HG02642 (cell line): Measurements from ENCODE around the gene PDE3B.
"Not testable (repeated sequence)": the region's sequence is repeated elsewhere in the genome, so short reads cannot be mapped to it uniquely, and the experiment has no call there.

Experiments
- ATAC-seq: cut with Tn5 transposase; IDR thresholded peaks from one replicate; pipeline ENCODE4 v1.9.1; 2021; ENCODE audit warnings: mild to moderate bottlenecking; ENCODE audit not compliant: unreplicated experiment, poor library complexity

The PDE3B gene

DNA sequence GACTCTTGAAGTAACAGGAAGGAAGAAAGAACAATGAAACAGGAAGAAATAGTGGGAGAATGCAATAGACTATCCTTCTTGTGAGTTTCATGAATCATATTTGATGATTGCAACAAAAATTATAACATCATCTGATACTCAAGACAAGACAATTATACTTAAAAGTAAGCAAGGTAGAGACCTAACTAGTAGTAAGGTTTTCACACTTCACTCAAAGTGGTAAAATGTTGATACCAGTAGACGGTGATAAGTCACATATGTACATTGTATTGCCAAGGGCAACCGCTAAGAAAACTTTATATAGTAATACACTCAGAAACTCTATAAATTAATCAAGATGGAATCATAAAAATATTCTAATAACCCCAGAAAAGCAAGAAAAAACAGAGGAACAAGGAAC, 140.6 kb downstream of the PDE3B start:
- no peak for ATAC-seq

DNA sequence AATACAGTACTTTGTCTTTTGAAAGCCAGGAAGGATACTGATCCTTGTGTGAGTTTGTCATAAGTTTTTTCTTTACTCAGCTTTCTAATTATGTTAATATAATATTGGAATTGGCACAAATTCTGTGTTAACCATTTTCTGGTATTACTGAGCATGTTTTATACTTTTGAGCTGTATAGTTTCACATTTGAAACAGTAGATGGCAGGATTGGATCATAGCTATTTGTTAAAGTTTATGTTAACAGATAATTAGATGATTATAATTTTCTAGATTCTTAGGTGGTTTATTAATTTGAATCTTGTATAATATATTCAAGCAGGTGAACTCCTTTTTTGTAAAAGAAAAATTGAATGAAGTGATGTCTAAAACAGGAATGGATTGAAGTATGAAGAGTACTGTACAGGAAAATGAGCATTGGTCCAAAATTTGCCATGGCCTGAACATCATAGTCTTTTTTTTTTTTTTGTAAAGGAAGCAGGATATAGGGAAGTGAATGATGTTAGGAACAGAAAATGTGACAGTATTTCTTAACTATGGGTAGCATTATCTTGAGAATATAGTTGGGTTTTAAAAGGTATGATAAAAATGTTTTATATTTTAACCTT, 146.4 kb downstream of the PDE3B start:
- no peak for ATAC-seq

DNA sequence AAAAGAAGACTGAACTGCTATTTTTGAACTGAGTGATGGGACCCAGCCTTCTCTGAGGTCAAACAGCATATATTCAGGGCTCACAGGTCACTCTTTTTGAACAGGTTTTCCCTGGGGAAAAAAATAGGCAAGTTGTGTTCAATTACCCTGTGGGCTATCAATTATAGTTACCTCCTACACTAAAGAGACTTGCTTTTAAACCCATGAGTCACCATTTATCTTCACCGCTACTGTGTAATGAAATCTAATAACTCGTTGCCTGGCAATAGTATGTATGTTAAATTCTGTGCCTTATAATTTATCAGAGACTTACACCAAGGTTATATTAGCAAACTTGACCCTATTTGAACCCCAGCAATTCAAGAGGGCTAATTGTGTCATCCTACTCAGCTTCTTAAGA, 149.9 kb downstream of the PDE3B start:
- no peak for ATAC-seq

DNA sequence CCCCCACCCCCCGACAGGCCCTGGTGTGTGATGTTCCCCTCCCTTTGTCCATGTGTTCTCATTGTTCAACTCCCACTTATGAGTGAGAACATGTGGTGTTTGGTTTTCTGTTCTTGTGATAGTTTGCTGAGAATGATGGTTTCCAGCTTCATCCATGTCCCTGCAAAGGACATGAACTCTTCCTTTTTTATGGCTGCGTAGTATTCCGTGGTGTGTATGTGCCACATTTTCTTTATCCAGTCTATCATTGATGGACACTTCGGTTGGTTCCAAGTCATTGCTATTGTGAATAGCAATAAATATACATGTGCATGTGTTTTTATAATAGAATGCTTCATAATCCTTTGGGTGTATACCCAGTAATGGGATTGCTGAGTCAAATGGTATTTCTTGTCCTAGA, 152.4 kb downstream of the PDE3B start:
- not testable (repeated sequence) for ATAC-seq

DNA sequence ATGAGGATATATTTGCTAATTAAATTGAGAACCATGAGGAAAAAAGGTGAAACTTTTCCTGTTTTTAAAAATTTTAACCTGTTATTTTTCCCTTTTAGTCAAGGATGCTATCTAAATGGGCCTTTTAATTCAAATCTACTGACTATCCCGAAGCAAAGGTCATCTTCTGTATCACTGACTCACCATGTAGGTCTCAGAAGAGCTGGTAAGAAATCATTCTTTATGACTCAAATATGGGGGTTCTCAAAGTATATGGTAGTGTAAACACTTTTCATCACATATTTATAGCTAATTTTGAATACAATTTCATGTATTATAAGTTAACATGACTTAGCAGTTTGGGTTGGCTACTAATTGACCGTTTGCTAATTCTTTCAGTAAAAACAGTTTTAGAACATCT, 160.2 kb downstream of the PDE3B start:
- ATAC-seq, result no peak

DNA sequence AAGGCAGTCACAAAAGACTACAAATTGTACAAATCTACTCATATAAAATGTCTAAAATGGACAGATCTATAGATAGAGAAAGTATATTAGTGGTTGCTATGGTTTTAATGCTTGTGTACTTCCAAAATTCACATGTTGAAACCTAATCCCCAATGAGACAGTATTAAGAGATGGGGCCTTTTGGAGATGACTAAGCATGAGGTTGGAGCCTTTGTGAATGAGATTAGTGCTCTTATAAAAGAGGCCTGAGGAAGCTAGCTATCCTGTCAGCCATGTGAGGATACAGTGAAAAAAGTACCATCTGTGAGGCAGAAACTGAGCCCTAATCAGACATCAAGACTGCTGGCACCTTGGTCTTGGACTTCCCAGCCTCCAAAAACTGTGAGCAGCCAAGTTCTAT, 165.9 kb downstream of the PDE3B start:
- ATAC-seq, result no peak

DNA sequence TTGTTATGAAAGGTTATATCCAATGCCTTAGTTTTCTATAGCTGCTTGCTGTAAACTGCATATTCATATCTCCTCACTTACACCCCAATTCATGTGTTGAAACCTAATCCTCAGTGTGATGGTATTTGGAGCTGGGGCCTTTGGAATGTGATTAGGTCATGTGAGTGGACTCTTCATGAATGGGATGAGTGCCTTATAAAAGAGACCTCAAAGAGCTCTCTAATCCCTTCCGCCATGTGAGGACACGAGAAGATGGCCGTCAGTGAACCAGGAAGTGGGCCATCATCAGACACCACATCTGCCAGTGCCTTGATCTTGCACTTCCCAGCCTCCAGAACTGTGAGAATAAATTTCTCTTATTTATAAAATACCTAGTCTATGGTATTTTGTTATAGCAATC, 169.2 kb downstream of the PDE3B start:
- ATAC-seq, result no peak

DNA sequence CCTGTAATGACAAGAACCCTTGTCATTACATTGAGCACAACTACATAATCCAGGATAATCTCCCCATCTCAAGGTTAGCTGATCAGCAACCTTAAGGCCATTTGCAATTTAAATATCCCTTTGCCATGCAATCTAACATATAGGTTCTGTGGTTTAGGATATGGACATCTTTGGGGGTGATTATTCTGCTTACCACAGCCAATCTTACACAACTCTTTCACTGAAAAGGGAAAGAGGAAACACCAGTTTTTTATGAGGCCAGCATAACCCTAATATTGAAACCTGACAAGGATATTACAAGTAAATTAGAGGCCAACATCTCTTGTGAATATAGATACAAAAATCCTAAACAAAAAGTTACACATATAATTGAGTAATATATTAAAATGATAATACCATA, 169.9 kb downstream of the PDE3B start:
- no peak for ATAC-seq

DNA sequence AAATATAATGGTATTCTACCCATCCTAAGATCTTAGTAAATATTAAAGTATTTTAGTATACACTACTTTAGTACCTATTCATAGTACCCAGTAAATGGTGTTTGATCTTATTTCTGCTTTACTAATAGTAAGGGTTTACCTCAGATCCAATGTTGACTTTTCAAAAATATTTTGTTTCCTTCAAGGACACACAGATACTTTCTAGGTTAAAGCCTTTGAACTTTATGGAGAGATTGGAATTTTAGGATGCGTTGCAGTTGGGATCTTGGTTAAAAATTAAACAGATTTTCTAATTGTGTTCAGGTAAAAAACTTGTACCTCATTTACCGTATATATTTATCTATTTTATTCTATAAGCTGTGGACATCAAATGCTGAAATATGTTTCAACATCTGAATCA, 175.2 kb downstream of the PDE3B start:
- ATAC-seq, result no peak

DNA sequence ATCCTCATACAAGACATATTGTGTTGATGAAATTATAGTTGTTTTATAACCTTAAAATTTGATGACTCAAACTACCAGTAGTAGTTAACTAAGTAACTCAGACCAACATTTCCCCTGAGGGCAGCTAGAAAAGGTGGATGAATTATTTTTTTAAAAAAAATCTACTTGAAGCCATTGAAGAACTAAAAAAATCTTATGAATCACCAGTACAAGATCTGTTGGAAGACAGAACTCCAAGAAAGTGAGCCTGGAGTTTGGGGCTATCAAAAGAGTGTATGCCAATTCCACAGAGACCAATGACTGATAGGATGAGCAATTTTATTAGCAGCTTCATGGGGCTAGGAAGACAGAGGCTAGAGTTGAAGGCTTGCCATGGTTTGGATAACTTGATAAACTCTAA, 176.0 kb downstream of the PDE3B start:
- no peak for ATAC-seq

DNA sequence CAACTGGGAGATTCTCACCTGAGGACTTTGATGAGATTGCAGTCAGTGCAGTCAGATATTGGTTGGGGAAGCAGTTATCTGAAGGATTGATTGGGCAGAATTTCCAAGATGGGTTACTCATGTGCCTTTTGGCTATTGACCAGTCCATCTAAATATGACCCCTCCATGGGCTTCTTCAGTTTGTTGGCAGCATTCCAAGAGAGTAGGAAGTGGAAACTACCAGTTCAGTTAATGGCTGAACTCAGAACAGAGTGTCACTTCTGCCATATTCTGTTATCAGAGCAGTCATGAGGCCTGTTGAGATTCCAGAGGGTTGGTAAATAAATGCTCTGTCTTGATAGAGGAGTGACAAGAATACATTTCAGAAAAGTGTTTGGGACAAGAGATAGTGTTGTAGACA, 177.4 kb downstream of the PDE3B start:
- ATAC-seq, result no peak

DNA sequence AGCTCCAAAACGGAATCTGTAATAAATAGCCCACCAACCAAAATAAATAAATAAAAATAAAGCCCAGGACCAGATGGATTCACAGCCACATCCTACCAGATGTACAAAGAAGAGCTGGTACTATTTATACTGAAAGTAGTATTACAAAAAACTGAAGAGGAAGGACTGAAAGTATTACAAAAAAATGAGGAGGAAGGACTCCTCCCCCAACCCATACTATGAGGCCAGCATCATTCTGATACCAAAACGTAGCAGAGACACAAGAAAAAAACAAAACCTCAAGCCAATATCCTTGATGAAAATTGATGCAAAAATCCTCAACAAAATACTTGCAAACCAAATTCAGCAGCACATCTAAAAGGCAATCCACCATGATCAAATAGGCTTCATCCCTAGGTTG, 183.0 kb downstream of the PDE3B start:
- no peak for ATAC-seq

DNA sequence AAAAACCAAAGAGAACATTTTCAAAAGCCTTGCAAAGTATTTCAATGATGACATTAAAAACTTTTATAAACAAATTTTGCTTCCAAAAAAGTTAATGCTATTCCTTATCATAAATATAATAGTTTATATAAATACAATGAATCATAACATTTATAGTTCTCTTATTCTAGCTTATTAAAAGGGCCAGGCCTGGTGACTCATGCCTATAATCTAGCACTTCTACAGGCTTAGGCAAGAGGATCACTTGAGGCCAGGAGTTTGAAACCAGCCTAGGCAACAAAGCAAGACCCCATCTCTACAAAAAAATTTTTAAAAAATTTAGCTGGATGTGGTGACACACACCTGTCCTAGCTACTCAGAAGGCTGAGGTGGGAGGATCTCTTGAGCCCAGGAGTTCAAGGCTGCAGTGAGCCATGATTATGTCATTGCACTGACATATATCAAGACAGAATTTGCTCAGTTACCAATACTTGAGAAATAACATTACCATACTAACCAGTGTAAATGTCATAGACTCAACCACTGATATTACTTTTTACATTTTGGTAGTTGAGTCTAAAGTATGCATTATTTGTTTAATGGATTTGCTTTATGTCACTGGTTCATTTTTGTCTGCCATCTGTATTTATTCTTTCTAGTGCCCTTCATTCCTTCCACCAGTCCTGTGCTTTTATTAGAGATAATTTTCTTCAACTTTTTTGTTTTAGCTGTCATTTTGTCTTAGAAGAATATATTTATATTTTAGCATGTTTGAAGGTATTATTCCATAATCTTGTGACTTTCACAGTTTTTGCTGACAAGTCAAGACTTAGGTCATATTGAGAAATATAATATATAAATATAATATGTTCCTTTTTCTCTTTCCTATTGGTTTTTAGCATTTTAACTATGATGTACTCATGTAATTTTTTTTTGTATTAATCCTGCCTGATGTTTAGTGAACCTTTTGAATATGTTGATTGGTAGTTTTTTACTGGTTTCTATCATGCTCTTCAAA, 192.2 kb downstream of the PDE3B start:
- no peak for ATAC-seq

DNA sequence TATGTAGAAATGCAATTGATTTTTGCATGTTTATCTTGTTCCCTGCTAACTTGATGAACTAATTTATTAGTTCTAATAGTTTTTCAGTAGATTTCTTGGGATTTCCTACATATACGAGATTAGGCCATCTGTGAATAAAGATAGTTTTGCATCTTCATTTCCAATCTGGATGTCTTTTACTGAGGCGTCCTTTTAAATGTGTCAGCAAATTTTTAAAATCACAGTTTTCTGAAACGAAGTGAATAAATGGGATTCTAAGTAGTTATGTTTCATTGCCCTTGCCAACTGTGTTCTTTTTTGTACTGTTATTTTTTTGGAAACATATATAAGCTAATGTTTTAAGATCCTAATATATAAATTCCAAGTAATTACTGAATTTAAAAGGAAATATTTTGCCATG, 198.4 kb downstream of the PDE3B start:
- no peak for ATAC-seq

DNA sequence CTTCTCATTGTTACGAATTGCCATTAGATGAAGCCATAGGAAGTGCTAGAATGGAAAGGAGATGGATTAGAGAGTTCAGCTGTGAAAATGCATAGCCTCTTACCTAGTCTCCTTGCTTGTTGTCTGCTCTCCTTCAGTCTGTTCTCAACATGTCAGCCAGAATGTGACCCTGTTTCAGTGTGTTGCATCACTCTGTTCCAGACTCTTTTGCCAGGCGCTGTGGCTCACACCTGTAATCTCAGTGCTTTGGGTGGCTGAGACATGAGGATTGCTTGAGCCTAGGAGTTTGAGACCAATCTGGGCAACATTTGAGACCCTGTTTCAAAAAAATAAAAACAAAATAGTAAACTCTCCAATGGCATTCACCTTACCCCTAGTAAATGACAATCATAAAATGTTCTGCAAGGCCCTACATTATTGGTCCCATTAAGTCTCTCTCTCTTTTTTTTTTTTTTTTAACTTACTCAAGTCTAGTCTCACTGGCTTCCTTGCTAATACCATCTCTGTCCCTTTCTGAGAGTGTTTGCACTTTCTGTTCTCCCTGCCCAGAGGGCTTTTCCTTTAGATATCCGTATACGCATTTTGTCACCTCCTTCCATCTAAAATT, 209.1 kb downstream of the PDE3B start:
- ATAC-seq, result no peak

DNA sequence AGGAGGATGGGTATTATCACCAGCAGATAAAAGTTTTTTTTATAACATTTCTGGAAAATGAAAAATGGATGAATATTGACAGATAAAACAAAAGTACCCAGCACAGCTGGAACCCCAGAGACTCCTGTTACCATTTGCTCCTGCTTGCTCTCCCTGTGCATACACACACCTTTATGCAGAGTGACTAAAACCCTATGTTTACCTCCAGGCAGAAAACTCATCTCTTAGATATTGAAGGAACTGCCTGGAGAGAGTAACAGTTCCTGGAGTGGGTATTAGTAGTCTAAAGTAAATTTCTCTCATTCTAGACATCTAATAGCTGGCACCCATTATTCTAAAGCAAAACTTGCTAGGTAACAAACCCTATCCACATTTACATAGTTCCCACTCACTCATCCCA, 210.5 kb downstream of the PDE3B start:
- ATAC-seq, result no peak

DNA sequence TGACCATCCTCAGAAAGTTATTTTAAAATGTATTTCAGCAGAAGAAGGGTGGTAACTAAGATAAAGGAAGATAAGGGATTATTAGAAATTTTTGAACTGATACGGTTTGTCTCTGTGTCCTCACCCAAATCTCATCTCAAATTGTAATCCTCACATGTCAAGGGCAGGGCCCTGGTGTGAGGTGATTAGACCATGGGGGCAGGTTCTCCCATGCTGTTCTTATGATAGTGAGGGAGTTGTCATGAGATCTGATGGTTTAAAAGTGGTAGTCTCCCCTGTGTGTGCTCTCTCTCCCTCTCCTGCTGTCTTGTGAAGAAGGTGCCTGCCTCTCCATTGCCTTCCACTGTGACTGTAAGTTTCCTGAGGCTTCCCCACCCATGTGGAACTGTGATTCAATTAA, 212.3 kb downstream of the PDE3B start:
- ATAC-seq, result no peak

DNA sequence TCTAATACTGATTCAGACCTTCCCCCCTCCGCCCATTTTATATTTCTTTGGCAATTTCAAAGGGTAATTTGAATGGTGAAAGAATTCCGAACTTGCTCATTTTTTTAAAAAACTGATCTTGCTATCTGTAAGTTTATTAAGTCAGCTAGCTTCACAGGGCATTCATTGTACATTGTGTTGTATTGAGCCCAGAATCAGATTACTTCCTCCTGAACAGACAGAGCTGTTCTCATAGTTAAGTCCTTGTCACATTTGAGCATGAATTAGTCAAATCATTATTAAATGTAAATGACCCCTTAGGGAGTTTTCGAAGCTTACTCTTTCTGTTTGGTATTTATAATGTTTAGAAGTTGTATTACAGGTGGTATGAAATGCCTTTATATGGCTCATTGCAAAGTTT, 214.0 kb downstream of the PDE3B start:
- no peak for ATAC-seq

DNA sequence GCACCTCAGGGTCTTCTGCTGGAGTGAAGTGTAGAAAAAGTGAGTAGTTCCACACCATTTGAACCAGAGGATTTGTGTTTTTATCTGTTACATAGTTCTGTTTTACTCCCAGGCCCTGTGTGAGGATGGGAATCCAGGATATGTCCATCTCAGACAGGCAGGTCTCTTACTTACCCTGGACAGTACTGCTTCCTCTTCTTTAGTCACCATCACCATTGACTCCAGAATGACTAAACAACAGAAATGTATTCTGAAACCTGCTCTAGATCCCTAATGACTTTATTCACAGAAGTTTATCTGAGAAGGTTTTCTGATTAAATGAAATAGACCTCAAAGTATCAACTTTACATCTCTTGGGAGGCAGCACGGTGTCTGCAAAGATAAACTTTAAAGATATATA, 214.8 kb downstream of the PDE3B start:
- ATAC-seq, result no peak

DNA sequence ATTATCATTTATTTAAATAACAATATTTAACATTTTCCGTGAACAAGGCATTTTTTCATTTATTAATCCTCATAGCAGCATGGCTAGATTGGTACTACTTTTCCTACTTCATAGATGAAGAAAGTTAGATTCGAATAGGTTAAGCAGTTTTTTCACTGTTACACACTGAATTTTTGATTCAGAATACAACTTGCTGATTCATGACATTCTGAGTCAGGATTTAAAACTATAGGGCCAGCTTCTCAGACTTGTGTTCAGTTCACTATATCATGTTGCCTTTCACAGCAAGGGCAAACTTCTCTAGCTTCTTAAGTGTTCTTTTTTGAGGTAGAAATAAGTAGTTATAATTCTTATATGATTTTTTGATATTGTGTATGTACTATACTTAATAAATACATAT, 216.9 kb downstream of the PDE3B start:
- no peak for ATAC-seq

DNA sequence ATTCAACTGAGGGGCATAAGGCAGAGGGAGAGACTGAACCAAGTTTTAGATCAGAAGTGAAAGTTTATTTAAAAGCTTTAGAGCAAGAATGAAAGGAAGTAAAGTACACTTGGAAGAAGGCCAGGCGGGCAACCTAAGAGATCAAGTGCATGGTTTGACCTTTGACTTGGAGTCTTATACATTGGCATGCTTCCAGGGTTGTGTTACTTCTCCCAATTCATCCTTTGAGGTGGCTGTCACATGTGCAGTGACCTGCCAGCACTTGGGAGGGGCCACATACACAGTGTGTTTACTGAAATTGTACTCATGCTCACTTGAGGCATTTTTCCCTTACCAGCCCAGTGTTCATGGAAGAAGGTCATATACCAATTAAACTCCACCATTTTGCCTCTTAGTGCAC, 218.1 kb downstream of the PDE3B start:
- no peak for ATAC-seq
